Uterus (tissue), 4 donors: Measurements from ENCODE around the gene TCHP. TPM values are rescaled to one million over a fixed set of nuclear protein-coding genes. Genes with fewer than 3 reads are reported as not detected.

Experiments used
- DNase-seq, 2 donors: peaks; one replicate each; pipeline ENCODE4 v3.0.0-alpha.2; 2019 to 2020
- H3K27ac ChIP-seq, 2 donors: fragments of 200-600 bp; sonication (generic); 1 replicate in 1 of 2; 2 replicates in 1 of 2; pipeline ENCODE4 v1.5.1; 2016 to 2018
- H3K27me3 ChIP-seq, 2 donors: fragments of 200-600 bp; sonication (generic); one replicate each; pipeline ENCODE4 v1.5.1; 2018 to 2019; ENCODE audit warnings: control low read depth in 1 of 2
- H3K36me3 ChIP-seq, 2 donors: fragments of 200-600 bp; sonication (generic); one replicate each; pipeline ENCODE4 v1.5.1; 2019; ENCODE audit warnings: control low read depth in 1 of 2
- H3K4me1 ChIP-seq, 2 donors: fragments of 200-600 bp; sonication (generic); one replicate each; pipeline ENCODE4 v1.5.1; 2018 to 2019; ENCODE audit warnings: control low read depth in 1 of 2
- H3K4me3 ChIP-seq, 2 donors: fragments of 200-600 bp; sonication (generic); 1 replicate in 1 of 2; 2 replicates in 1 of 2; pipeline ENCODE4 v1.5.1; 2018 to 2019; ENCODE audit warnings: mild to moderate bottlenecking in 1 of 2
- H3K9me3 ChIP-seq, 2 donors: fragments of 200-600 bp; sonication (generic); one replicate each; pipeline ENCODE4 v1.5.1; 2019; ENCODE audit warnings: control low read depth in 1 of 2
- CTCF ChIP-seq, 4 experiments: fragments of 200-600 bp in 2 of 4; fragments of 450-650 bp in 2 of 4; sonication (generic) in 2 of 4; IDR thresholded peaks; one replicate each; pipeline ENCODE4 v1.5.1; 2016 to 2019; ENCODE audit warnings: antibody characterized with exemption in 4 of 4, mild to moderate bottlenecking in 2 of 4, moderate library complexity in 1 of 4
- POLR2A ChIP-seq, 2 donors: fragments of 450-650 bp; IDR thresholded peaks; one replicate each; pipeline ENCODE4 v1.6.1; 2016; ENCODE audit warnings: antibody characterized with exemption in 2 of 2, mild to moderate bottlenecking in 1 of 2, moderate library complexity in 1 of 2
- intact Hi-C: fragments of 100-400 bp; cut with DNase I; formaldehyde crosslinking; loops from one replicate; pipeline ENCODE4 v1.15.1; 2023; ENCODE audit warnings: low total_unique reads
- total RNA-seq, 4 donors: library from RNA; depleted of rRNA in 3 of 4; stranded (reverse); fragments of >200 nt in 3 of 4; gene quantifications; one replicate each; pipeline versions ENCODE4 v1.1.0 to v1.2.4, GENCODE V29; 2014 to 2023
- donor health status: DM: yes; HTN: yes; CAD: no.

TCHP gene
- total RNA-seq, 4 donors from 2014 or later, result 5.9 to 19.0 (median 12.8) TPM

DNA sequence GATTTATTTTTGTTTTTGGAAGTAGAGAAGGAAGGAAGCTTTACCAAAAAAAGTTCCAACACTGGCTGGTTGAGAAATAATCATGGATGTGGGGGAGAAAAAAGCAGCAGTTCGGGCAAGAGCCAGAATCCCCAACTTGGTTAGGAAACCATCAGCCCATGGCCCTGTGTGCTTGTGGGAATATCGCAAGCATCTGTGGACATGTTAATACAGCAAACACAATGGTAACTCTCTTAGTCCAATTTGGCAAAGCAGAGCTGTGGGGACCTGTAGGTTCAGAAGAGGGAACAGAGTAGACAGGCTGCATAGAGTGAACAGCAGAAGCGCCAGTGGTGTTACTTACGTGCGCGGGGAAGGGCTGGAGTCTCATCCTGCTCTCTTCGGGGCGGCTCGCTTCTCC is 46.8 kb downstream of the TCHP start:
- Histone ChIP-seq H3K4me3 (no peak overlapping the region), H3K27me3 (no peaks in the 10 kb centered on the region), H3K4me1 (peaks cover 0 to 14% of the 10 kb centered on the region in 2 donors), H3K27ac (peak overlapping the region; percentile 48 to 69), H3K9me3 (no peaks in the 10 kb centered on the region), H3K36me3 (no peaks in the 10 kb centered on the region)
- no peak for DNase-seq
- intact Hi-C loops, result no loop called here
- TF ChIP-seq CTCF (IDR thresholded peaks at IDR 0.05) (no peak), POLR2A (IDR thresholded peaks at IDR 0.05) (no peak)

DNA sequence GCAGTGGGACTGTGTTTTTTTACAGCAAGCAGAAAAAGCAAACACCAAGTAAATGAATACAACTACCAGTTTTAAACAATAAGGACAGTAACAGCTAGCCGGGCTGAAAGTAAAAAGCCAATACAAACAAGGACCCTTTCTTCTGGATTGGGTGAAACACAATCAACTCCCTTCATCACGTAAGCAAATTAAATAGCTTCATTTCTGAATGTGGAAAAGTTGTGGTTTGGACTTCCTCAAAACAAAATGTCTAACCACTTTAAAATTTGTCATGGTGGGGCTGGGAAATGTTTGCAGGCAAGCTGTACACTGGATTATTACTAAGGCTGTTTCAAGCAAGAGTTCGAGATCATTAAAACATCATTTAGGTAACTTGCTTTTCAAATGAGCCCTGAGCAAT is 47.4 kb downstream of the TCHP start:
- no peak for DNase-seq
- intact Hi-C loops, result no loop called here
- peaks cover 0 to 14% of the 10 kb centered on the region in 2 donors for H3K4me1 ChIP-seq
- no peak overlapping the region for H3K4me3 ChIP-seq
- H3K9me3 ChIP-seq, result no peaks in the 10 kb centered on the region
- TF ChIP-seq POLR2A (IDR thresholded peaks at IDR 0.05) (no peak), CTCF (IDR thresholded peaks at IDR 0.05) (no peak)
- no peaks in the 10 kb centered on the region for H3K27me3 ChIP-seq
- no peaks in the 10 kb centered on the region for H3K36me3 ChIP-seq
- peak overlapping the region; percentile 48 to 69 for H3K27ac ChIP-seq

- intact Hi-C loops, result no loop called here
- Histone ChIP-seq H3K36me3 (no peaks in the 10 kb centered on the region), H3K9me3 (no peaks in the 10 kb centered on the region), H3K27me3 (no peaks in the 10 kb centered on the region), H3K27ac (peak overlapping the region; percentile 11 to 69), H3K4me1 (peaks cover 0 to 14% of the 10 kb centered on the region in 2 donors), H3K4me3 (no peak overlapping the region)
- TF ChIP-seq CTCF (IDR thresholded peaks at IDR 0.05) (no peak), POLR2A (IDR thresholded peaks at IDR 0.05) (no peak)
- DNase-seq, result no peak
These were observed 48.3 kb downstream of the TCHP start for GRCh38 chr12:109948368-109948767.

DNA sequence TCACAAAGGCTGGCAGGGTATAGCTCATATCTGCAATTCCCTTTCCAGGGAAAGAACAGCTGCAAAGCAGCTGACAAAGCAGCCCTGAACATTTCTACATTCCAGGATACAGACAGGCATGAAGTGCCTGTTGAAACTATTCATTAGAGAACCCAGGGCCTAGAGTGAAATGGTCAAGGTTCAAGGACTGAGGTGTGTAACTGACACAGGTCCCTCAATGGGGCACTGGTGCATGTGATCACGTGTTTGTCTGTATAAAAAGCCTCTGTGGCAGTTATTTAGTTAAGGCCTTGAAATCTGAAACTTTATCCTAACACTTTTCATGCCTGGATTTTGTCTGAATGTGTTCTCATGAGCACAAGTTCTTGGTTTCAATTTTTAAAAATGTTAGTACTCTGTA is 49.0 kb downstream of the TCHP start:
- Histone ChIP-seq H3K4me3 (no peak overlapping the region), H3K4me1 (peaks cover 0 to 14% of the 10 kb centered on the region in 2 donors), H3K9me3 (no peaks in the 10 kb centered on the region), H3K27ac (peak overlapping the region; percentile 35 to 69), H3K36me3 (no peaks in the 10 kb centered on the region), H3K27me3 (no peaks in the 10 kb centered on the region)
- TF ChIP-seq CTCF (IDR thresholded peaks at IDR 0.05) (no peak), POLR2A (IDR thresholded peaks at IDR 0.05) (no peak)
- no peak for DNase-seq
- intact Hi-C loops, result no loop called here

DNA sequence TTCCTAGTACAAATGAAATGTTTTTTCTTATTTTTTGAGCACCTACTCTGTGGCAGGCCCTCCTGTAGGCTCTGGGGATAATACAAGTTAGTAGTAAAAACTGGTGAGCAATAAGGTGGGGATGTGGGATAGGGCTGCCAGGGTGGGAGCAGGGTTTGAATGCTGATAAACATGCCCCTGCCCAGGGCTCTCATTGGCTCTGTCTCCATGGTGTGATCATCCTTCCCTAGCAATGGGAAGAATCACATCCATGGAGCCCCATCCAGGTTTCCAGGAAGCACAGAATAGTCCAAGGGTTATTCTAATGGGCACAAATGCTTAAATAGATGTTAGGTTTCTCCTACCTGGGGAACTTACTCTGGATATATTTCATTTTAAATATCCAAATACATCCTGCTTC is 50.6 kb downstream of the TCHP start:
- intact Hi-C loops, result no loop called here
- Histone ChIP-seq H3K4me3 (no peak overlapping the region), H3K4me1 (peaks cover 0 to 14% of the 10 kb centered on the region in 2 donors), H3K27me3 (no peaks in the 10 kb centered on the region), H3K9me3 (no peaks in the 10 kb centered on the region), H3K27ac (peak overlapping the region; percentile 47 to 69), H3K36me3 (no peaks in the 10 kb centered on the region)
- no peak for DNase-seq
- no peak for TF ChIP-seq CTCF (IDR thresholded peaks at IDR 0.05)
- TF ChIP-seq POLR2A (IDR thresholded peaks at IDR 0.05), result no peak
